ENCODE data around the gene AMH. TPM values are rescaled to one million over a fixed set of nuclear protein-coding genes. Genes with fewer than 3 reads are reported as not detected.

Gene AMH
- total RNA-seq, 1 donor from 2014 or later, result 5.6 TPM

GRCh38 chr19:2270423-2271233 is 21.5 kb downstream of the AMH start:
- peaks cover 15% of the 10 kb centered on the region for H3K4me1 Mint-ChIP-seq (ENCODE audit: unreplicated experiment)
- H3K27me3 Mint-ChIP-seq (ENCODE audit: unreplicated experiment), result peaks cover 17% of the 10 kb centered on the region
- no peak for TF ChIP-seq CTCF (IDR thresholded peaks at IDR 0.05; ENCODE audit: unreplicated experiment)
- no peaks in the 10 kb centered on the region for H3K9me3 Mint-ChIP-seq (ENCODE audit: unreplicated experiment)
- H3K4me3 Mint-ChIP-seq (ENCODE audit: unreplicated experiment), result peak overlapping the region; percentile 97
- H3K36me3 Mint-ChIP-seq (ENCODE audit: low read depth, unreplicated experiment), result peaks cover 11% of the 10 kb centered on the region
- DNase-seq (ENCODE audit: low spot score), result peak; percentile 51
- H3K27ac Mint-ChIP-seq (ENCODE audit: unreplicated experiment), result no peak overlapping the region

GRCh38 chr19:2271234-2272103 is 22.3 kb downstream of the AMH start:
- Mint-ChIP-seq H3K4me3 (ENCODE audit: unreplicated experiment) (peak overlapping the region; percentile 92), H3K27me3 (ENCODE audit: unreplicated experiment) (peaks cover 17% of the 10 kb centered on the region), H3K4me1 (ENCODE audit: unreplicated experiment) (peaks cover 12% of the 10 kb centered on the region), H3K36me3 (ENCODE audit: low read depth, unreplicated experiment) (peaks cover 11% of the 10 kb centered on the region), H3K9me3 (ENCODE audit: unreplicated experiment) (no peaks in the 10 kb centered on the region), H3K27ac (ENCODE audit: unreplicated experiment) (peak overlapping the region; percentile 61)
- DNase-seq (ENCODE audit: low spot score), result no peak
- TF ChIP-seq CTCF (IDR thresholded peaks at IDR 0.05; ENCODE audit: unreplicated experiment), result no peak

GRCh38 chr19:2273356-2274184 is 24.4 kb downstream of the AMH start:
- peak; percentile 91 for DNase-seq (ENCODE audit: low spot score)
- Mint-ChIP-seq H3K9me3 (ENCODE audit: unreplicated experiment) (no peaks in the 10 kb centered on the region), H3K27ac (ENCODE audit: unreplicated experiment) (peak overlapping the region; percentile 79), H3K36me3 (ENCODE audit: low read depth, unreplicated experiment) (peaks cover 17% of the 10 kb centered on the region), H3K4me3 (ENCODE audit: unreplicated experiment) (peak overlapping the region; percentile 83), H3K27me3 (ENCODE audit: unreplicated experiment) (peaks cover 14% of the 10 kb centered on the region), H3K4me1 (ENCODE audit: unreplicated experiment) (peaks cover 12% of the 10 kb centered on the region)
- peak; percentile 99 for TF ChIP-seq CTCF (IDR thresholded peaks at IDR 0.05; ENCODE audit: unreplicated experiment)

- H3K36me3 Mint-ChIP-seq (ENCODE audit: low read depth, unreplicated experiment), result peaks cover 17% of the 10 kb centered on the region
- peak overlapping the region; percentile 79 for H3K27ac Mint-ChIP-seq (ENCODE audit: unreplicated experiment)
- DNase-seq (ENCODE audit: low spot score), result no peak
- no peak for TF ChIP-seq CTCF (IDR thresholded peaks at IDR 0.05; ENCODE audit: unreplicated experiment)
- peaks cover 12% of the 10 kb centered on the region for H3K4me1 Mint-ChIP-seq (ENCODE audit: unreplicated experiment)
- H3K4me3 Mint-ChIP-seq (ENCODE audit: unreplicated experiment), result peak overlapping the region; percentile 59
- H3K9me3 Mint-ChIP-seq (ENCODE audit: unreplicated experiment), result no peaks in the 10 kb centered on the region
- peaks cover 11% of the 10 kb centered on the region for H3K27me3 Mint-ChIP-seq (ENCODE audit: unreplicated experiment)
Measured at GRCh38 chr19:2274185-2274711, 25.1 kb downstream of the AMH start.
